Upper lobe of left lung (tissue), 4 donors: ENCODE measurements around the gene RGS14.

Experiments used
- POLR2A ChIP-seq, 4 donors: fragments of 450-650 bp; IDR thresholded peaks; one replicate each; pipeline ENCODE4 v1.5.1; 2016 to 2017; ENCODE audit warnings: antibody characterized with exemption in 4 of 4, mild to moderate bottlenecking in 2 of 4
- TF ChIP-seq, protein P1 (sequence below), 6 experiments: fragments of 450-650 bp in 4 of 6; fragments of 200-600 bp in 2 of 6; sonication (generic) in 2 of 6; IDR thresholded peaks; one replicate each; pipeline ENCODE4 v1.5.1; 2016 to 2019; ENCODE audit warnings: antibody characterized with exemption in 6 of 6

- TF ChIP-seq, protein P1, sequence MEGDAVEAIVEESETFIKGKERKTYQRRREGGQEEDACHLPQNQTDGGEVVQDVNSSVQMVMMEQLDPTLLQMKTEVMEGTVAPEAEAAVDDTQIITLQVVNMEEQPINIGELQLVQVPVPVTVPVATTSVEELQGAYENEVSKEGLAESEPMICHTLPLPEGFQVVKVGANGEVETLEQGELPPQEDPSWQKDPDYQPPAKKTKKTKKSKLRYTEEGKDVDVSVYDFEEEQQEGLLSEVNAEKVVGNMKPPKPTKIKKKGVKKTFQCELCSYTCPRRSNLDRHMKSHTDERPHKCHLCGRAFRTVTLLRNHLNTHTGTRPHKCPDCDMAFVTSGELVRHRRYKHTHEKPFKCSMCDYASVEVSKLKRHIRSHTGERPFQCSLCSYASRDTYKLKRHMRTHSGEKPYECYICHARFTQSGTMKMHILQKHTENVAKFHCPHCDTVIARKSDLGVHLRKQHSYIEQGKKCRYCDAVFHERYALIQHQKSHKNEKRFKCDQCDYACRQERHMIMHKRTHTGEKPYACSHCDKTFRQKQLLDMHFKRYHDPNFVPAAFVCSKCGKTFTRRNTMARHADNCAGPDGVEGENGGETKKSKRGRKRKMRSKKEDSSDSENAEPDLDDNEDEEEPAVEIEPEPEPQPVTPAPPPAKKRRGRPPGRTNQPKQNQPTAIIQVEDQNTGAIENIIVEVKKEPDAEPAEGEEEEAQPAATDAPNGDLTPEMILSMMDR (IDR thresholded peaks at IDR 0.05): no peak
- TF ChIP-seq POLR2A (IDR thresholded peaks at IDR 0.05): no peak
Measured at GRCh38 chr5:177346820-177347219, 10.9 kb upstream of the RGS14 start.
